Measurements from ENCODE around the gene TSSK3.
A peak's percentile ranks its signal among the peaks of the same experiment; 100 is the strongest.
"Not testable (repeated sequence)": the region's sequence is repeated elsewhere in the genome, so short reads cannot be mapped to it uniquely, and the experiment has no call there.

The TSSK3 gene

GRCh38 chr1:32361674-32362473 is 465 bp upstream of the TSSK3 start:
- no peak for DNase-seq (ENCODE audit: low read depth, low spot score)

GRCh38 chr1:32363713-32364112 is 1.4 kb downstream of the TSSK3 start:
- no peak for DNase-seq (ENCODE audit: low read depth, low spot score)

GRCh38 chr1:32364836-32365235 is 2.5 kb downstream of the TSSK3 start:
- no peak for DNase-seq (ENCODE audit: low read depth, low spot score)

- no peak for DNase-seq (ENCODE audit: low read depth, low spot score)
Observed at GRCh38 chr1:32365445-32365844, 3.1 kb downstream of the TSSK3 start.

DNA sequence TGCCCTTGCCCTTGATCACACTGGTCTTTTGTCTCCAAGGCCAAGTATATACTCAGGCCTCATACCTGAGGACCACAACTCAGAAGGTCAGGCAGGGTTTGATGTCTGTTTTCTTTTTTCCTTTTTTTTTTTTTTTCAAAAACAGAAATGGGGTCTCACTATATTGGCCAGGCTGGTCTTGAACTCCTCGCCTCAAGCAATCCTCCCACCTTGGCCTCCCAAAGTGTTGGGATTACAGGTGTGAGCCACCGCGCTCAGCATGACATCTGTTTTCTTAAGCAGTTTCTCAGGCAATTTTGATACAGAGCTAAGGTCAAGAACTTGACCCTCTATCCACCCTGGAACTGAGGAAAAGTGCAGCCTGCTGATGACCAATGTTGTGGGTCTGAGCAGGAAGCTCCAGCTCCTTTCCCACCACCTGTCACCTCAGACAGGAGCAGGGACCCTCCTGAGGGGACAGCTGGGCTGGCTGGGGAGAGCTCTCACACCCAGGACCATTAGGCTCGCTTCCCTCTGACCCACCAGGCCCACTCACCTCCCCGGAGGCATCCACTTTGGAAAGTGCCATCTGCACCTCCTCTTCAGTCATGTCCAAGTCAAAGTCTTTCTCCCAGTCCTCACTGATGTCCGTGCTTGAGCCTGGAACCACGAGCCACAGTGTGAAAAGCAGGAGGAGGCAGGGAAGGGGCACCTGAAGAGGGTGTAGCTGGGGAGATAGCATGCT is 5.7 kb downstream of the TSSK3 start:
- no peak for DNase-seq (ENCODE audit: low read depth, low spot score)

DNA sequence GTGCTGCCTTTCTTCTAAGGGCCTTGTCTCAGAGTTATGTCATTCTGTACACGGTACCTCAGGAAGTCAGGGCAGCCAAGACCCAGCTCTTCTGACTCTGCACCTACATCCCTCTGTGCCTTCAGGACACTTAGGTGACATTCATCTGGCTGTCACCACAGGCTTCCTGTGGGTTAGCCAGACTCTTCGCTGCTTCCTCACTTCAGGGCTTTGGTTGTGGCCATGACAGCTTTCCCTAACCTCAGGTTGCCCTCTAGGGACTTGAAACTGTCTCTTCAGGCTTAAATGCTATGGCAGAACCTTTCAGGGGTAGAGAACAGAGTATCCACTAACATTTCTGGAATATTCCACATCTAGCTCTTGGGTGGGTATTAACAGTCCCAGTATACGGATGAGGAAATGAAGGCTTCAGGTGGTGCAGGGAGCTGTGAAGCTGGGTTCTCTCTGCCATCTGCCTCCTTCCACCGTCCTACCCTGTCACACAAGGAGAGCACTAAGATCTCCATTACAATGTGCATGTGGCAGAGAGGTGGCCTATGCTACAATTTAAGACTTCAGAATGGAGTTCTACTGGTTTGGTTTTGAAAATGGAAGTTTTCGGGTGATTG is 9.9 kb downstream of the TSSK3 start:
- no peak for DNase-seq (ENCODE audit: low read depth, low spot score)

DNA sequence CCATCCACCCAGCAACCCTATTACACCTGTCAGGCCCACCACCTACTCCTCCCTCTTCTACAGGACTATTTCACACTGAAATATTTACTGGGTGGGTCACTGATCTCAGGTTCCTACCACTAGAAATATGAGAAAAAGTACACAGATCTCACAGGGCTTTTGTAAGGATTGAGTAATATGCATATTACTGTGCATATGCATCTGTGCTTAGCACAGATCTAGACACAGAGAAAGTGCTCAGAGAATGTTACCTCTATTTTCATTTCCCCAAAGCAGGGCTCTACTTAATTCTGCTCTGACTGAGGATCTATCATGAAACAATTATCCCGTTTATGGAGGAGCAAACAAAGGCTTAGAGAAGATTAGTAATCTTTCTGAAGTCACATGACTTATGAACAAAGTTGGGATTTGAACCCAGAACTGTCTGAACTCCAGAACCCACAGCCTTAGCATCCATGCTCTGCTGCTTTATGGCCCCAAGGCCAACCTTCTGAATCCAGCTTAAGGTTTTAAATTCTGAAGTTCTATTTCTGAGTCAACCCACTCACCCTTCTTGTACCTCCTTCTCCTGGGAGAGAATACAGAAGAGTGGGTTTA is 11.8 kb downstream of the TSSK3 start:
- no peak for DNase-seq (ENCODE audit: low read depth, low spot score)

DNA sequence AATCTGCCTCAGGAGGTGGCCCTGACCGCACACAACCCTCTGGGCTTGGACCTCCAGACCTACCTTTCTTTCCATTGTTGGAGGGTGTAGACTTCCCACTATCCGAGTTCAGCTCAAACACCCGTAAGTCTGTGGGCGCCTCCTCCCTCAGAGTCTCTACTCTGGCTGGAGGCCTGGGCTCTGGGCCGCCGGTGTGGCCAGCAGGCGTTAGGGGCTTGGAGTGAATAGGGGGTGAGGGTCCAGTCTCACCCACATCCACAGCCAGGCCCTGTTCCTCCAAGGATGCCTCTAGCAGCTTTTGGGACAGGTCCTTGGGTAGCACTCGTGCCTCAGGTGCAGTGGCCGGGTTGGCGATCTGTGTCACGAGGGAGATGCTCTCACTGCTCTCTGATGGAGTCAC is 13.9 kb downstream of the TSSK3 start:
- DNase-seq (ENCODE audit: low read depth, low spot score) = no peak

- DNase-seq (ENCODE audit: low read depth, low spot score) = no peak
Observed at GRCh38 chr1:32377541-32378220, 15.3 kb downstream of the TSSK3 start.

DNA sequence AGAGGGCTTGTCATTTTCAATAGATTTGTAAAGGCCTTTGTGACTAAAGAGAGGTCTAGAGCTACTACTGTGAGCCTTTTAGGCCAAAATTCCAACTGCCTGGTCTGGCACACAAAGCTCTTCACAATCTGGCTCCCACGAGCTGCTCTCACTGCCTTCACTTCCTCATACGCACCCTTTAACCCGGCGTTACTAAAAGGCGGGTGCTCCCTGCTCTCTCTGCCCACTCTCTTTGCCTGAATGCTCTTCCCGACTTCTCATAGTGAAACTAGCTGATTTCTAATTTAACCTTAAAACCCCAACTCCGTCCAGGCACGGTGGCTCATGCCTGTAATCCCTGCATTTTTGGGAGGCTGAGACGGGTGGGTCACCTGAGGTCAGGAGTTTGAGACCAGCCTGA is 17.7 kb downstream of the TSSK3 start:
- no peak for DNase-seq (ENCODE audit: low read depth, low spot score)

- DNase-seq (ENCODE audit: low read depth, low spot score) = no peak
Observed at GRCh38 chr1:32386676-32387392, 24.5 kb downstream of the TSSK3 start.

DNA sequence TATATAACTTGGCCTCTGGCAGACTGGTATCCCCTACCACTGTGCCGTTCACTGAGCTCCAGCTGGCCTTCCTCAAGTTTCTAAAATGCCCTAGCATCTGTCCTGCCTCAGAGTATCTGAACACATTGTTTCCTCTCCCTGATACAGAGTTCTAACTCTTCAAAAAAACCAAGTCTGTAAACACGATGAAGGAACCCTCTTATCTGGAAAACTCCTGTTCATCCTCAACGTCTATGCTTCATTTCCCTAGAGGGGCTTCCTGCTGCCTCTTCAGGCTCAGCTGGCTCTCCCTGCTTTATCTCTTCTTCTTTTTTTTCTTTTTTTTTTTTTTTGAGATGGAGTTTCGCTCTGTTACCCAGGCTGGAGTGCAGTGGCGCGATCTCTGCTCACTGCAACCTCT is 26.3 kb downstream of the TSSK3 start:
- DNase-seq (ENCODE audit: low read depth, low spot score) = no peak

DNA sequence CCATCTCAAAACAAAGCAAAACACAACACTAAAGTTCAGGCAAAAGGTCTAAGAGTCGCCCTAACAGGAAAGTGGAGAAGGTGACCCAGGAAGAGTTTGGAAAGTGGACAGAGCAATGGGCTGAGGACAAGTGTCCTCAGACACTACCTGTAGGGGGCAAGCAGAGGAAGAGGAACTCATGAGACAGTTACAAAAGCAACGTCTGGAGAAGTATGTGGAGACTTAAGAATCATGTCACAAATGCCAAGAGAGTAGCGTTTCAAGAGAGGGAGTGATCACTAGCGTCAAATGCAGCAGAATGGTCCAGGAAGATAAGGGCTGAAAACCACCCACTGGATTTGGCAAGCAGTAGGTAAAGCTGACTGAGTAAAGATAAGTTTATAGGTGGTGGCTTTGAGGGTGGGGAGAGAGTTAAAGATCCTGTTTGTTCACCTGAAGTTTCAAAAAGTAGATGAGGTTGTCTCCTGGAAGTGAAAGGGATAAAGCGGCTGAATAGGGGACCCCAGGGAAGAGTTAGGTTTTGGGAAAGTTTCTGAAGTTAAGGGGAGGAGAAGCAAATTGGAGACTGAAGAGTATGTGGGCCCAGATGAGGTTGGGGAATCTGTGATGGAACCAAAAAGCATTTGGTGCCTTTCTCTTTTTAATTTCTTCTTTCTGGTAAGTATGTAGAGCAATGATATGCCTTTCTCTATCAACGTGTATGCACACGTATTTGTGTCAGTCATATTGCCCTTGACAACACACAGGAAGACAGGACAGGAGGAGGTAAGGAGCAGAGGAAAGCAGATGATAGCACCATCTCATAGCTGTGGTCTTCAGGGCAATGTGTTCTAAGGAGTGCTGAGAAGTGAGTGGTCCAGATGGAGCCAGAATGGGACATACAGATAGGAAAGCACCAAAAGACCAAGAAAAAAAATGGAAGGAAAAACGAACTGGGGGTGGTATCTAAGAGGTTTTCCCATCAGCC is 28.8 kb downstream of the TSSK3 start:
- no peak for DNase-seq (ENCODE audit: low read depth, low spot score)

DNA sequence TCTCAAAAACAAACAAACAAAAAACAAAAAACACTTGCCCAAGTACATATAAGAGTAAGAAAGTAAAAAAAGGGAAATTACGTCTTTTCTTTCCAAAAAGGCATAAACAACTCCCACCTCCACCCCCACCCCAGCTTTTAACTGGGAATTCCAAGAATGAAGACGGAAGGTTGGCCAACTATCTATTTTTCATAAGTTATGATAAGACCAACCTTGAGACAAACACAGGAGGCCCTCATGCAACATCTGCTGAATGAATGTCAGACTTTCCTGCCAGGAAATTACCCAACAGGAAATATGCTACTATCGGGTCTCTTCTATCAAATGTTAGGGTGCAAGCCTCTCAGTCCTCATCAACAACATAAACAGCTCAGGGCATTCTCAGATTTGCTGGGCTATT is 30.0 kb downstream of the TSSK3 start:
- no peak for DNase-seq (ENCODE audit: low read depth, low spot score)

DNA sequence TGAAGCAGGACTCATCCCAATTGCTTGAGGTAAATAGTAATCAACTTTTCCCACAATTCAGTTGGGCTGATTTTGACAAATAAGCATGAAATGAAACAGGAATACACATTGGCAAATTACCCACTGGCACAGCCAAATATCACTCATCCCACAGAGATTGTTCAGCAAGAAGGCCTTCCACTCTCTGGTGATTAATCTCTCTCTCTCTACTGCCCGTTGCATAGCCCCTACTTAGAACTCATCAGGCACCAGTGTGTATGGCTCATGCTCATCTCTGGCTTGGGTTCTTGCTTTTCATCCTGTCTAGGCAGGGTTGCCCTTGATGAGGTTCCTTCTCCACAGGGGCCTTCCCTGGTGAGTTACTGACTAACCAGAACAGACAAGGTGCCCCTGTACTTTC is 30.8 kb downstream of the TSSK3 start:
- DNase-seq (ENCODE audit: low read depth, low spot score) = no peak

DNA sequence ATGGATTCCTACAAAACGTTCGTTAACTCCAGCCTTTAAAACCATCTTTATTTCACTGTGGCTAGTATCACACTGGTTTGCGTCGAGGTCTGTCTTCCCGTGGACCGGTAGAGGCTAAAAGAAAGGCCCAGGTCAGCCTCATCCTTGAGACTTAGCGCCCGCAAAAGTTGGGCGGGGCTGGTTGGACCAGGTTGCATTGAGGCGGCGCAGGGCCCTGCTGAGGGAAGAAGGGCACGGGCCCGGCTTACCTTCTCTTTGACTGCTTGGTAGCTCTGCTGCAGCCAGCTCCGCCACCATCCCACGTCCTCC is 31.4 kb downstream of the TSSK3 start:
- no peak for DNase-seq (ENCODE audit: low read depth, low spot score)

GRCh38 chr1:32394141-32394889 is 32.0 kb downstream of the TSSK3 start, which contains the start of gene BSDC1:
BSDC1 (minus strand) TSS chr1:32394441; CDS start chr1:32394414, 27 bp downstream.
- peak; percentile 93 for DNase-seq (ENCODE audit: low read depth, low spot score)

GRCh38 chr1:32394890-32395432 is 32.6 kb downstream of the TSSK3 start:
- DNase-seq (ENCODE audit: low read depth, low spot score) = no peak

DNA sequence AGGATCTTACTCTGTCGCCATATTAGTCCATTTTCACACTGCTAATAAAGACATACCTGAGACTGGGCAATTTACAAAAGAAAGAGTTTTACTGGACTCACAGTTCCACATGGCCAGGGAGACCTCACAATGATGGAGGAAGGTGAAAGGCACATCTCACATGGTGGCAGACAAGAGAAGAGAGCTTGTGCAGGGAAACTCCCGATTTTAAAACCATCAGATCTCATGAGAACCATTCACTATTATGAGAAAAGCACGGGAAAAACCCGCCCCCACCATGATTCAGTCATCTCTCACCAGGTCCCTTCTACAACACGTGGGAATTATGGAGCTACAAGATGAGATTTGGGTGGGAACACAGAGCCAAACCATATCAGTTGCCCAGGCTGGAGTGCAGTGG is 34.2 kb downstream of the TSSK3 start:
- DNase-seq (ENCODE audit: low read depth, low spot score) = not testable (repeated sequence)

All from activated CD4-positive, CD25-positive, alpha-beta regulatory T cell treated with anti-CD3 and anti-CD28 coated beads, Interleukin-2, amount 50 U/mL, for 16 hours (primary cell).